GM10847 (cell line): ENCODE measurements around the gene RNU6-1.

ENCODE experiments used
- POLR2A ChIP-seq: IDR thresholded peaks from 2 replicates; pipeline ENCODE4 v1.6.1; 2011; ENCODE audit not compliant: insufficient read length; ENCODE audit errors: extremely low read depth

Gene RNU6-1

GRCh38 chr15:67840749-67841512 lies 1.1 kb upstream of the RNU6-1 start:
- no peak for TF ChIP-seq POLR2A

DNA sequence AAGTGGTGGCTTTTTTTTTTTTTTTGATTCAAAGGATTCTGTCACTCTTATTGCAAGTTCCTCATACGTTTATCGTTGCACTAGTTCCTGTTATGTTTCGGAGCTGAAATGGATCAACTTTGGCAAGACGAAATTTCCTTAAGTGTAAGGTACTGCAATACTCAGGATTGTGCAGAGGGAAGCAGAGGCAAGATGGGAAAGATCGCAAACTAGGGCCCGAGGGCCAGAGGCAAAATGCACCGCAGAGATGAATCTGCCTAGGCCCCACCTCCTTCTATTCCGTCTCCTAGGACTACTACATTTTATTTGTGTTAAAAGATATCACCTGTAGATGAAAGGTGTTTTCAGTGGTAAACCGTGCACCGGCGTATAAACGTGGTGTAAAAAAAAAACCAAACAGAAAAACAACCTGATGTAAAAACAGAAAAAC lies 331 bp downstream of the RNU6-1 start:
- TF ChIP-seq POLR2A, result no peak

- no peak for TF ChIP-seq POLR2A
Measured at GRCh38 chr15:67838789-67839332, 984 bp downstream of the RNU6-1 start.

GRCh38 chr15:67836955-67837354 lies 2.9 kb downstream of the RNU6-1 start:
- TF ChIP-seq POLR2A, result no peak

- no peak for TF ChIP-seq POLR2A
Measured at GRCh38 chr15:67836477-67836876, 3.4 kb downstream of the RNU6-1 start.

- TF ChIP-seq POLR2A, result no peak
Measured at GRCh38 chr15:67836134-67836455, 3.8 kb downstream of the RNU6-1 start.

- no peak for TF ChIP-seq POLR2A
Measured at GRCh38 chr15:67835297-67836133, 4.3 kb downstream of the RNU6-1 start.

DNA sequence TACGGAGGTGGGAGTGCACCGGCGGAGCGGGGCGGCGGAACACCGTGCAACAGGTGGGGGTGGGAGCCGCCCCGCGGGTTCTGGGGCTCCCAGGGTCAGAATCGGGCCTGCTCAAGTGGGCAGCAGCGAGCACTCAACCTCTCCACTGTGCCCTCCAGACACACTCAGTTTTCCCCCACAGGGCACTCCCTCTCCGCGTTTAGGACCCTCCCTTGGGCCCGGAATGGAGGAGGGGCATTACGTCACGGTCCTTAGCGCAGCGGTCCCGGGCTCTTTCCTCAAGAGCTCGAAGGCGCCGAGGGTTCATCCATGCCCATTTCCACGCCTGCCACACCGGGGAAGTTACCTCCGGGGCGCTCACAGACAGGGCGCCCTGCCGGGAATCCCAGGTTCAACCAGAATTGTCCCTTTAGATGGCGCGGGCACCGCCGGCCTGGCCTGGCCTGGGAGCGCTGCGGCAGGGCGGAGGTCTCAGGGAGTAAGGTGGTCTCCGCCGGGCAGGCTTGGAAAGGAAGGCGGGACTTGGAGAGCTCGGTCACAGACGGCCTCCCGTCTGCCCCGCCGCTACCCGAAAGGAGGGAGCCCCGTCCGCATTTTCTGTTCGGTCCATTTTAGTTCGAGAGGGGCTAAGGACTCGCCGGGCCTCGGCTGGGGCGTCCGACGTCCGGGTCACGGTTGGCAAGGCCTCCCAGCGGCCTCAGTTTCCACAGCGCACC lies 5.1 kb downstream of the RNU6-1 start:
- no peak for TF ChIP-seq POLR2A

DNA sequence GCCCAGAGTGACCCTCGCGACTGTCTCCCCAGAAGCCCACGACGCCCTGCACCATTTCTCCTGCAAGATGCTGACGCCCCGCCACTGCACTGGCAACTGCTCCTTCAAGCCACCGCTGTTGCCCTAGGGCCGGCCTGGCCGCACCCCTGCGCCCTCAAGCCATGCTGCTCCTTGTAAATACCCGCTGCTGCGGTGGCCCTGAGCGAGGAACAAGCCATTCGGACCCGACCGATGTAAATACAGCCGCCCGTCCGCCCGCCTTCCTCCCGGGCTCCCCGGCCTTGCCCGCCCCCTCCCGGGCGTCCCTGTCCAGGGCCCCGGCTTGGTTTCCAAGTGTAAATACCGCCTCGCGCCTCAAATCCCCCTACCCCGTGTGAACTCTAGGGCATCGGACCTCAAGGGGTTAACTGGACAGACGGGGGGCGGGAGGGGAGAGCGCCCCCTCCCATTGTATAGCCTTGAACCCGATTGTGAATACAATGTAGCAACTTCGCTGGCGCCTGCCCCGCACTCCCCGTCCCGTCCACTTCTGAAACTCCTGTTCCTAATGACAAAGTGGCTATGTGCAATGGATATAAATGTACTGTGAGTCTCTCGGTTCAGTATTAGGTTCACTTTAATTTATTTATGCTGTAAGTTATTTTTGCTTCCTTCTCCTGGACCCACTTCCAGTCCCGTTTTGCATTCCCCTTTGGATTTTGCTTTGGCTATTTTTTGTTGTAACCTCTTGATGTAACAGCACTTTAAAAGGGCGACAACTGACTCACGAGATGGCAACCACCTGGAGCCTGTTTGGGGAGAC lies 5.9 kb downstream of the RNU6-1 start:
- no peak for TF ChIP-seq POLR2A

DNA sequence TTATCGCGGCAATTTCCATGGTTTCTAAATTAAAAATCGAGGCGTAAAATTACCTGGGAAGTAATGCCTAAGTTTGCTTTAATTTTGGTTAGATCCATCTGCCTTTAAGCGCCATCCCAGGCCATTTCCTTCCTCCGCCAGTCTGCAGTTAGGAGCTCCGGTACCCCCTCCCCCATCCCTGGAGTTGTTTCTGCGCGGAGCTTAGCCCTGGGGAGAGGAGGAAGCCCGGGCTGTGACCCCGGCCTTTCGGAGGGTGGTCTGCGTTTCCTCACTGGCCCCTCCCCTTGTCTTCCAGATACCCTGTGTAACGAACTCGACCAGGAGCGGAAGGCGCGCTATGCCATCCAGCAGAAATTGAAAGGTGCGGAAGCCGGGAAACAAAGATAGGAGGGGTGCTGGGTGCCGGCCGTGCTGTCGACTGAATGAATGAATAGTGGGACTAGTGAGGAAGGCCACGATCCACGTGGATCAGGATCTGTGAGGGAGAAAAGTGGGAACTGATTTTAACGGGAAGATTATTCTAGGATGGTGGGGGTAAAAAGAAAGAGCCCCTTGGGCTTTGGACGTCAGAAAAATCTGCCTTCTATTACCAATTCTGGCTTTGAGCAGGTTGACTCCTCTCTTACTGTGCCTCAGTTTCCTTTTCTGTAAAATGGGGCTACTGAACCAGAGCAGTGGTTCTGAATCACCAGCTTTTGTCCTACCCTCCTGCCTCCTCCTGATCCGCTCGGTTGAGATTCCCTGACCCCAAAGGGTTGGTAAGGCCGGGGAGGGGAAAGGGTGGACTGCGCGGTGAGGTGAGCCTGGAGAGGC lies 6.7 kb downstream of the RNU6-1 start:
- no peak for TF ChIP-seq POLR2A

GRCh38 chr15:67832031-67832551 lies 7.8 kb downstream of the RNU6-1 start:
- TF ChIP-seq POLR2A, result no peak

GRCh38 chr15:67831363-67831762 lies 8.5 kb downstream of the RNU6-1 start:
- TF ChIP-seq POLR2A, result no peak

GRCh38 chr15:67829647-67830504 lies 10.0 kb downstream of the RNU6-1 start:
- no peak for TF ChIP-seq POLR2A

DNA sequence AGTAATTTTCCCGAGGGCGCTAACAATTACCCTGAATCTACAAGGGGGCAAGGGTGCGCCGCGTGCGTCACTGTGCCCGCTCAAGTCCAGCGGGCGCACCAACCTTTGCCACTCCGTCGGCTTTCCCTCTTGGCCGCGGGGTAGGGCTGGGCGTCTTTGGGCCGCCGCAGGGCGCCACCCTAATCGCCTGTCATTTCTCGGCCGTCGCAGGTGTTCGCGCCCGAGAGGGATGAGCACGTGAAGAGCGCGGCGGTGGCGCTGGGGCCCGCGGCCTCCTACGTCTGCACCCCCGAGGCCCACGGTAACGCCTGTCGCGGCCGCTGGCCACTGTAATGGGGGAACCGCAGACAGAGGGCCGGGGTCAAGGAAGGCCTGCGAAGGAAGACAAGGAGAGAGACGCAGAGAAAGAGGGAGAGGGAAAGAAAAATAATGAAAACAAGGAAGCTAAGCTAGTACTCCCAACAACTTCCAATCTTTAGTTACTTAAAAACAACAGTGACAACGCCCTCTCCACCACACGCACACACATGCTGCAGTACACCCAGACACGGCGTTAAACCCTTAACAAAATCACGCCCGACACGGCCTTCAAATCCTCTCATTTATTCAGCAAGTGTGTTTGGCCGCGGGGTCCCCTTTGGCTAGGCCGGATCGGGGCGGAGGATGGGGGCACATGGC lies 10.7 kb downstream of the RNU6-1 start:
- no peak for TF ChIP-seq POLR2A
